Vagina (tissue), 2 donors: Measurements from ENCODE around the gene TRIM3.

Experiments
- POLR2A ChIP-seq, 2 donors: fragments of 450-650 bp; IDR thresholded peaks; one replicate each; pipeline ENCODE4 v1.6.1; 2017; ENCODE audit warnings: antibody characterized with exemption in 2 of 2, mild to moderate bottlenecking in 2 of 2, moderate library complexity in 2 of 2
- POLR2AphosphoS5 ChIP-seq, 2 donors: sonication (generic); formaldehyde crosslinking; IDR thresholded peaks; one replicate each; pipeline ENCODE4 v1.9.0; 2017; ENCODE audit warnings: antibody characterized with exemption in 2 of 2, mild to moderate bottlenecking in 2 of 2, low read depth in 1 of 2; ENCODE audit not compliant: insufficient read depth in 1 of 2
- TF ChIP-seq, protein P1 (sequence below), 3 experiments: fragments of 450-650 bp in 2 of 3; fragments of 200-600 bp in 1 of 3; sonication (generic) in 1 of 3; IDR thresholded peaks; one replicate each; pipeline ENCODE4 v1.5.1; 2017 to 2019; ENCODE audit warnings: antibody characterized with exemption in 3 of 3, mild to moderate bottlenecking in 2 of 3, moderate library complexity in 2 of 3

DNA sequence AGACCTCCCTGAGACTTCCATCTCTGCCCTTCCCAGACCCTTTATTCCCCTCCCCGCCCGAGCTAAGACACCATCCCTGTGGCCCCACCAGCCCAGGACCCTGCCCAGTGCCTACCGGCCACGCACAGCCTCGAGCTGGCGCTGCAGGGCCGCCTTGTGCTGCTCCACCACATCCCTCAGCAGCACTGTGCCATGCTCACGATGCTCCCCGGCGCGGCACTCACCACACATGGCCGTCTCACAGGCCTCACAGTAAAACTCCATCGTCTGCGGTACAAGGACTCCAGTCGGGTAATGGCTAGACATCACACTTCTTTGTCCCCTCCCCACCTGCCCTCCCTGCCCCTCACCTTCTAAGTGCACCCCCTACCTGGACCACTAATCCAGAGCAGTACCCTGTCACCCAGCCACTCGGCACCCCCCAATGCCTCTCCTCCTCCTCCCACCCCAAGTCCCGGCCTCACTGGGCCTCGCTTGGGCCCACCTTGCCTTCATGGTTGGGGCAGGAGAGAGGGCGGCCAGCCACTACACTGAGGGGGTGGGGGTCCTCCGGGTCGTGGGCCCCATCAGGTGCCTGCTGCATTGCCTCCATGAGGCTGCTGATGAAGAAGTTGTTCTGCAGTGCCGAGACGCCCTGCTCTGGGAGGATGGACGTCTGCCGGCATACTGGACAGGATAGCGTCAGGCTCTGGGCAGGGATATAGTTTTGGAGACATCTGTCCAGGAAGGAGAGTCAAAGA is 16.0 kb downstream of the TRIM3 start:
- TF ChIP-seq, protein P1, sequence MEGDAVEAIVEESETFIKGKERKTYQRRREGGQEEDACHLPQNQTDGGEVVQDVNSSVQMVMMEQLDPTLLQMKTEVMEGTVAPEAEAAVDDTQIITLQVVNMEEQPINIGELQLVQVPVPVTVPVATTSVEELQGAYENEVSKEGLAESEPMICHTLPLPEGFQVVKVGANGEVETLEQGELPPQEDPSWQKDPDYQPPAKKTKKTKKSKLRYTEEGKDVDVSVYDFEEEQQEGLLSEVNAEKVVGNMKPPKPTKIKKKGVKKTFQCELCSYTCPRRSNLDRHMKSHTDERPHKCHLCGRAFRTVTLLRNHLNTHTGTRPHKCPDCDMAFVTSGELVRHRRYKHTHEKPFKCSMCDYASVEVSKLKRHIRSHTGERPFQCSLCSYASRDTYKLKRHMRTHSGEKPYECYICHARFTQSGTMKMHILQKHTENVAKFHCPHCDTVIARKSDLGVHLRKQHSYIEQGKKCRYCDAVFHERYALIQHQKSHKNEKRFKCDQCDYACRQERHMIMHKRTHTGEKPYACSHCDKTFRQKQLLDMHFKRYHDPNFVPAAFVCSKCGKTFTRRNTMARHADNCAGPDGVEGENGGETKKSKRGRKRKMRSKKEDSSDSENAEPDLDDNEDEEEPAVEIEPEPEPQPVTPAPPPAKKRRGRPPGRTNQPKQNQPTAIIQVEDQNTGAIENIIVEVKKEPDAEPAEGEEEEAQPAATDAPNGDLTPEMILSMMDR (IDR thresholded peaks at IDR 0.05): no peak
- TF ChIP-seq POLR2AphosphoS5 (IDR thresholded peaks at IDR 0.05; ENCODE audit: insufficient read depth in 1 of 2, low read depth in 1 of 2) (no peak), POLR2A (IDR thresholded peaks at IDR 0.05) (no peak)
